GM12878 (cell line): ENCODE data around the gene ERC1. TPM values are rescaled to one million over a fixed set of nuclear protein-coding genes. Genes with fewer than 3 reads are reported as not detected.

Experiments
- ATAC-seq: fragments of 200-7000 bp; cut with Tn5 transposase; 3 replicates; pipeline ENCODE4 v1.9.1; 2020; ENCODE audit warnings: mild to moderate bottlenecking, moderate library complexity
- BruUV-seq: library from RNA; stranded (reverse); fragments of 400-500 nt; replicated peaks from 2 replicates; lab custom pipeline; 2021; lab: Mats Ljungman, UMichigan
- CTCF ChIA-PET: fragments of 300-600 bp; sonication (Branson Sonifier 250); formaldehyde crosslinking; extraction: SDS; loops from one replicate; lab custom pipeline; 2021; ENCODE audit warnings: inconsistent platforms; lab: Yijun Ruan, JAX
- POLR2A ChIA-PET: fragments of 350-600 bp; formaldehyde crosslinking; extraction: SDS; loops from one replicate; lab custom pipeline; 2021; ENCODE audit warnings: inconsistent platforms; lab: Charles Lee
- RAD21 ChIA-PET: fragments of 300-600 bp; sonication (Branson Sonifier 250); formaldehyde crosslinking; loops from one replicate; lab custom pipeline; 2023; ENCODE audit warnings: antibody characterized with exemption; ENCODE audit not compliant: unreplicated experiment; lab: Charles Lee
- SMC1A ChIA-PET: fragments of 300-600 bp; sonication (Branson Sonifier 250); formaldehyde crosslinking; loops from one replicate; lab custom pipeline; 2023; ENCODE audit not compliant: unreplicated experiment, uncharacterized antibody; lab: Charles Lee
- DNase-seq: peaks from one replicate; pipeline ENCODE4 v3.0.0-alpha.2; 2011; ENCODE audit warnings: low read depth, low spot score
- FAIRE-seq: peaks from 3 replicates; lab custom pipeline; 2011; peaks lifted over from hg19 to GRCh38; lab: Jason Lieb, UNC
- H2AFZ ChIP-seq: 2 replicates; pipeline ENCODE4 v1.6.0; 2011; ENCODE audit warnings: low read depth, low read length, control low read depth; ENCODE audit not compliant: control insufficient read depth
- H3K27ac ChIP-seq: 2 replicates; pipeline ENCODE4 v1.5.1; 2011; ENCODE audit warnings: control low read depth; ENCODE audit not compliant: control insufficient read depth, insufficient read depth
- H3K27me3 ChIP-seq, 2 experiments: replicated peaks in 1 of 2; 2 replicates each; pipeline versions ENCODE4 v1.6.0 to v1.6.1; 2011; ENCODE audit warnings: low read length in 1 of 2; ENCODE audit not compliant: control insufficient read depth in 2 of 2, insufficient read depth in 2 of 2
- H3K36me3 ChIP-seq, 2 experiments: 2 replicates each; pipeline ENCODE4 v1.5.1; 2011; ENCODE audit warnings: low read length in 1 of 2; ENCODE audit not compliant: control insufficient read depth in 2 of 2, insufficient read depth in 2 of 2
- H3K4me1 ChIP-seq: 2 replicates; pipeline ENCODE4 v1.6.1; 2011; ENCODE audit warnings: mild to moderate bottlenecking, low read length, moderate library complexity, mixed read lengths; ENCODE audit not compliant: control insufficient read depth, insufficient read depth
- H3K4me2 ChIP-seq: 2 replicates; pipeline ENCODE4 v1.6.0; 2011; ENCODE audit warnings: control low read depth; ENCODE audit not compliant: control insufficient read depth, insufficient read depth
- H3K4me3 ChIP-seq: fragments of 200-600 bp; sonication (generic); 2 replicates; pipeline ENCODE4 v1.5.1; 2016
- H3K79me2 ChIP-seq: 2 replicates; pipeline ENCODE4 v1.6.0; 2011; ENCODE audit warnings: low read length; ENCODE audit not compliant: control insufficient read depth, insufficient read depth
- H3K9ac ChIP-seq: 2 replicates; pipeline ENCODE4 v1.8.0; 2011; ENCODE audit warnings: low read length, control low read depth, mixed read lengths; ENCODE audit not compliant: control insufficient read depth, insufficient read depth
- H3K9me3 ChIP-seq: replicated peaks from 3 replicates; pipeline ENCODE4 v1.5.1; 2011; ENCODE audit warnings: mild to moderate bottlenecking, low read length; ENCODE audit not compliant: control insufficient read depth, insufficient read depth
- H4K20me1 ChIP-seq: 2 replicates; pipeline ENCODE4 v1.6.0; 2011; ENCODE audit not compliant: control insufficient read depth, insufficient read depth
- EP300 ChIP-seq, 2 experiments: fragments of 150-350 bp in 1 of 2; IDR thresholded peaks; 2 replicates each; pipeline ENCODE4 v1.6.1; 2011 to 2012; ENCODE audit warnings: low read depth in 2 of 2, low read length in 2 of 2, borderline replicate concordance in 1 of 2, improper control_type of control experiment in 1 of 2, inconsistent platforms in 1 of 2; ENCODE audit not compliant: control insufficient read depth in 1 of 2
- ESRRA ChIP-seq: IDR thresholded peaks from 2 replicates; pipeline ENCODE4 v1.6.1; 2012; ENCODE audit warnings: mild to moderate bottlenecking, low read length, improper control_type of control experiment
- HCFC1 ChIP-seq: fragments of 150-350 bp; IDR thresholded peaks from 2 replicates; pipeline ENCODE4 v1.6.1; 2014; ENCODE audit warnings: low read length
- NBN ChIP-seq: fragments of 450-650 bp; IDR thresholded peaks from 2 replicates; pipeline ENCODE4 v1.6.1; 2016
- PAX5 ChIP-seq: IDR thresholded peaks from 2 replicates; pipeline ENCODE4 v1.6.1; 2011; ENCODE audit warnings: low read depth, low read length, borderline replicate concordance
- POLR2A ChIP-seq: IDR thresholded peaks from 2 replicates; pipeline ENCODE4 v1.6.1; 2011; ENCODE audit warnings: low read depth, mild to moderate bottlenecking, low read length
- POLR2AphosphoS2 ChIP-seq: IDR thresholded peaks from 2 replicates; pipeline ENCODE4 v1.6.1; 2011; ENCODE audit warnings: low read depth, mild to moderate bottlenecking, low read length, improper control_type of control experiment, moderate library complexity
- SPI1 ChIP-seq: IDR thresholded peaks from 2 replicates; pipeline ENCODE4 v1.6.1; 2011; ENCODE audit warnings: low read depth, mild to moderate bottlenecking, low read length, moderate library complexity, borderline replicate concordance; ENCODE audit not compliant: insufficient read depth
- ZNF217 ChIP-seq: fragments of 450-650 bp; IDR thresholded peaks from 2 replicates; pipeline ENCODE4 v1.6.1; 2017; ENCODE audit warnings: antibody characterized with exemption, mild to moderate bottlenecking
- ZNF24 ChIP-seq: fragments of 450-650 bp; IDR thresholded peaks from 2 replicates; pipeline ENCODE4 v1.6.1; 2017; ENCODE audit warnings: antibody characterized with exemption, mild to moderate bottlenecking
- ZSCAN29 ChIP-seq: fragments of 450-650 bp; IDR thresholded peaks from 2 replicates; pipeline ENCODE4 v1.6.1; 2017; ENCODE audit warnings: mild to moderate bottlenecking, moderate library complexity
- WGBS: methylation state at CpG from one replicate; pipeline ENCODE4 v1.1.6; 2016; ENCODE audit warnings: low lambda C conversion rate; ENCODE audit not compliant: insufficient replicate concordance, insufficient coverage; ENCODE audit errors: missing lambda C conversion rate; 5-methylcytosine and 5-hydroxymethylcytosine counted together
- in situ Hi-C: fragments of 300-500 bp; cut with MboI; formaldehyde crosslinking; loops from 9 replicates; pipeline ENCODE4 v1.14.3; 2018; ENCODE audit warnings: mixed read lengths
- intact Hi-C: fragments of 100-400 bp; cut with micrococcal nuclease; formaldehyde crosslinking; loops from one replicate; pipeline ENCODE4 v1.14.2; 2022; ENCODE audit not compliant: unreplicated experiment
- polyA plus RNA-seq, 11 experiments: library from polyadenylated mRNA; depleted of rRNA in 4 of 11; unstranded in 6 of 11; stranded (reverse) in 5 of 11; fragments of >200 nt; fragmentation: Nextera tagmentation in 4 of 11; fragmentation: Illumina TruSeq in 1 of 11; extraction: Ambion mirVana in 4 of 11; extraction: Trizol in 1 of 11; gene quantifications; 1 replicate in 1 of 11; 2 replicates in 10 of 11; pipeline versions ENCODE4 v1.2.1 to v1.2.3, GENCODE V29; 2011 to 2016; ENCODE audit warnings: inconsistent platforms in 2 of 11, missing spikeins in 2 of 11, low read depth in 1 of 11
- total RNA-seq, 4 experiments: library from RNA; depleted of rRNA in 3 of 4; stranded (reverse); fragments of >200 nt in 3 of 4; fragmentation: Illumina TruSeq in 1 of 4; extraction: Trizol in 1 of 4; gene quantifications; 2 replicates each; pipeline versions ENCODE4 v1.2.1 to v1.2.3, GENCODE V29; 2013 to 2021
- TF ChIP-seq, protein P1 (sequence below): IDR thresholded peaks from 2 replicates; pipeline ENCODE4 v1.6.1; 2011; ENCODE audit warnings: low read depth, low read length, improper control_type of control experiment, borderline replicate concordance
- TF ChIP-seq, protein P2 (sequence below): fragments of 450-650 bp; IDR thresholded peaks from 2 replicates; pipeline ENCODE4 v1.6.1; 2017; ENCODE audit warnings: mild to moderate bottlenecking, moderate library complexity
- TF ChIP-seq, protein P3 (sequence below): fragments of 450-650 bp; IDR thresholded peaks from 2 replicates; pipeline ENCODE4 v1.6.1; 2017; ENCODE audit warnings: antibody characterized with exemption, mild to moderate bottlenecking, moderate library complexity
- TF ChIP-seq, protein P4 (sequence below): IDR thresholded peaks from 2 replicates; pipeline ENCODE4 v1.6.1; 2012; ENCODE audit warnings: low read depth, low read length, improper control_type of control experiment

ERC1 gene
- total and polyA plus RNA-seq, 10 of the 15 experiments (the other 5 are each of a cell fraction or from before 2014, with no cell fraction given) = 0.75 to 8.0 (median 5.0) TPM

DNA sequence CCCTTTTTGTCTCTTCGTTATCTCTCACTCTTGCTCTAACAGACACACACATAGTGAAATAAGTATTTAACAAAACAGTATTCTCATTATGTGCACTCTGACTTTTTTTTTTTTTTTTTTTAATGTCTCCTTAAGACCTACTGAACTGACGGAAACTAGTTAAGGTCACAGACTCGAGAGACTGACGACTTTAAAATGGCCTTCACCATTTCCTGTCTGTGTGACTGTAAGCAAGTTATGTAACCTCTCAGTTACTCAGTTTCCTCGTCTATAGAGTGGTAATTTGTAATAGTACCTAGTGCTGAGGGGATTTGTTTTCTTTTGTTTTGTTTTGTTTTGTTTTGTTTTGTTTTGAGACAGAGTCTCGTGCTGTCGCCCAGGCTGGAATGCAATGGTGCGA lies 318.6 kb downstream of the ERC1 start (continued):
- no peak for TF ChIP-seq POLR2A
- TF ChIP-seq, protein P1, sequence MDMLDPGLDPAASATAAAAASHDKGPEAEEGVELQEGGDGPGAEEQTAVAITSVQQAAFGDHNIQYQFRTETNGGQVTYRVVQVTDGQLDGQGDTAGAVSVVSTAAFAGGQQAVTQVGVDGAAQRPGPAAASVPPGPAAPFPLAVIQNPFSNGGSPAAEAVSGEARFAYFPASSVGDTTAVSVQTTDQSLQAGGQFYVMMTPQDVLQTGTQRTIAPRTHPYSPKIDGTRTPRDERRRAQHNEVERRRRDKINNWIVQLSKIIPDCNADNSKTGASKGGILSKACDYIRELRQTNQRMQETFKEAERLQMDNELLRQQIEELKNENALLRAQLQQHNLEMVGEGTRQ = no peak
- TF ChIP-seq HCFC1 = no peak
- TF ChIP-seq, protein P2, sequence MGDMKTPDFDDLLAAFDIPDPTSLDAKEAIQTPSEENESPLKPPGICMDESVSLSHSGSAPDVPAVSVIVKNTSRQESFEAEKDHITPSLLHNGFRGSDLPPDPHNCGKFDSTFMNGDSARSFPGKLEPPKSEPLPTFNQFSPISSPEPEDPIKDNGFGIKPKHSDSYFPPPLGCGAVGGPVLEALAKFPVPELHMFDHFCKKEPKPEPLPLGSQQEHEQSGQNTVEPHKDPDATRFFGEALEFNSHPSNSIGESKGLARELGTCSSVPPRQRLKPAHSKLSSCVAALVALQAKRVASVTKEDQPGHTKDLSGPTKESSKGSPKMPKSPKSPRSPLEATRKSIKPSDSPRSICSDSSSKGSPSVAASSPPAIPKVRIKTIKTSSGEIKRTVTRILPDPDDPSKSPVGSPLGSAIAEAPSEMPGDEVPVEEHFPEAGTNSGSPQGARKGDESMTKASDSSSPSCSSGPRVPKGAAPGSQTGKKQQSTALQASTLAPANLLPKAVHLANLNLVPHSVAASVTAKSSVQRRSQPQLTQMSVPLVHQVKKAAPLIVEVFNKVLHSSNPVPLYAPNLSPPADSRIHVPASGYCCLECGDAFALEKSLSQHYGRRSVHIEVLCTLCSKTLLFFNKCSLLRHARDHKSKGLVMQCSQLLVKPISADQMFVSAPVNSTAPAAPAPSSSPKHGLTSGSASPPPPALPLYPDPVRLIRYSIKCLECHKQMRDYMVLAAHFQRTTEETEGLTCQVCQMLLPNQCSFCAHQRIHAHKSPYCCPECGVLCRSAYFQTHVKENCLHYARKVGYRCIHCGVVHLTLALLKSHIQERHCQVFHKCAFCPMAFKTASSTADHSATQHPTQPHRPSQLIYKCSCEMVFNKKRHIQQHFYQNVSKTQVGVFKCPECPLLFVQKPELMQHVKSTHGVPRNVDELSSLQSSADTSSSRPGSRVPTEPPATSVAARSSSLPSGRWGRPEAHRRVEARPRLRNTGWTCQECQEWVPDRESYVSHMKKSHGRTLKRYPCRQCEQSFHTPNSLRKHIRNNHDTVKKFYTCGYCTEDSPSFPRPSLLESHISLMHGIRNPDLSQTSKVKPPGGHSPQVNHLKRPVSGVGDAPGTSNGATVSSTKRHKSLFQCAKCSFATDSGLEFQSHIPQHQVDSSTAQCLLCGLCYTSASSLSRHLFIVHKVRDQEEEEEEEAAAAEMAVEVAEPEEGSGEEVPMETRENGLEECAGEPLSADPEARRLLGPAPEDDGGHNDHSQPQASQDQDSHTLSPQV = no peak
- no peak for TF ChIP-seq SPI1
- TF ChIP-seq, all 136 proteins: peak for 0

DNA sequence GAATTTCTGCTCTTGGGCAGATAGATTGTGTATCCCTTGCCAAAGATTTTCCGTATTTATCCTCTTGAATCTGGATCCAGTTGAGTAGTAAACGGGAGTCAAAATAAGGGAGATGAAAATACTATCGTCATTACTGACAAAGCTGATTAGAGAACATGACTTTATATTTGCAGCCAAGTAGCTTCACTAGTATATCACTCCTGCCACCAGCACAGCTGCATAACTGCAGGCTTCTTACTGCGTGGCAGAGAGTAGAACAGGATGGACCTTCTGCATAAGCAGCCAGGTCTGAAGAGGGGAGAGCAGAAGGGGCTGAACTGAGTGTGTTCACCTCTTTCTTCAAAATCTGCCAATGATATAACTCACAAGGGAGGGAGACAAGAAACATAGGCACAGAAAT lies 319.6 kb downstream of the ERC1 start:
- H3K9me3 ChIP-seq = no peaks in the 10 kb centered on the region
- H3K27me3 ChIP-seq = no peaks in the 10 kb centered on the region
- SMC1A ChIA-PET = no interaction called here
- H3K4me3 ChIP-seq = no peak overlapping the region
- CTCF ChIA-PET = no interaction called here
- ATAC-seq (no peak), DNase-seq (no peak), FAIRE-seq (no peak)
- H3K27ac ChIP-seq = no peak overlapping the region
- H2AFZ ChIP-seq = no peak overlapping the region
- POLR2A ChIA-PET = no interaction called here
- H4K20me1 ChIP-seq = no peaks in the 10 kb centered on the region
- RAD21 ChIA-PET = no interaction called here
- H3K4me2 ChIP-seq = no peak overlapping the region
- BruUV-seq = no TSS peak
- H3K36me3 ChIP-seq = no peaks in the 10 kb centered on the region
- no peak overlapping the region for H3K9ac ChIP-seq
- no peaks in the 10 kb centered on the region for H3K79me2 ChIP-seq
- intact Hi-C loops = no loop called here
- WGBS = 87% methylated on average over 4 of the region's 4 CpGs
- no peaks in the 10 kb centered on the region for H3K4me1 ChIP-seq
- in situ Hi-C loops = no loop called here
- no peak for TF ChIP-seq EP300 (IDR thresholded peaks at IDR 0.05; ENCODE audit: borderline replicate concordance in 1 of 2, control insufficient read depth in 1 of 2, low read depth in 2 of 2, low read length in 2 of 2)
- TF ChIP-seq, protein P3, sequence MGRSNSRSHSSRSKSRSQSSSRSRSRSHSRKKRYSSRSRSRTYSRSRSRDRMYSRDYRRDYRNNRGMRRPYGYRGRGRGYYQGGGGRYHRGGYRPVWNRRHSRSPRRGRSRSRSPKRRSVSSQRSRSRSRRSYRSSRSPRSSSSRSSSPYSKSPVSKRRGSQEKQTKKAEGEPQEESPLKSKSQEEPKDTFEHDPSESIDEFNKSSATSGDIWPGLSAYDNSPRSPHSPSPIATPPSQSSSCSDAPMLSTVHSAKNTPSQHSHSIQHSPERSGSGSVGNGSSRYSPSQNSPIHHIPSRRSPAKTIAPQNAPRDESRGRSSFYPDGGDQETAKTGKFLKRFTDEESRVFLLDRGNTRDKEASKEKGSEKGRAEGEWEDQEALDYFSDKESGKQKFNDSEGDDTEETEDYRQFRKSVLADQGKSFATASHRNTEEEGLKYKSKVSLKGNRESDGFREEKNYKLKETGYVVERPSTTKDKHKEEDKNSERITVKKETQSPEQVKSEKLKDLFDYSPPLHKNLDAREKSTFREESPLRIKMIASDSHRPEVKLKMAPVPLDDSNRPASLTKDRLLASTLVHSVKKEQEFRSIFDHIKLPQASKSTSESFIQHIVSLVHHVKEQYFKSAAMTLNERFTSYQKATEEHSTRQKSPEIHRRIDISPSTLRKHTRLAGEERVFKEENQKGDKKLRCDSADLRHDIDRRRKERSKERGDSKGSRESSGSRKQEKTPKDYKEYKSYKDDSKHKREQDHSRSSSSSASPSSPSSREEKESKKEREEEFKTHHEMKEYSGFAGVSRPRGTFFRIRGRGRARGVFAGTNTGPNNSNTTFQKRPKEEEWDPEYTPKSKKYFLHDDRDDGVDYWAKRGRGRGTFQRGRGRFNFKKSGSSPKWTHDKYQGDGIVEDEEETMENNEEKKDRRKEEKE = no peak
- TF ChIP-seq ZSCAN29 = no peak
- no peak for TF ChIP-seq ZNF24
- TF ChIP-seq NBN = no peak
- TF ChIP-seq ESRRA = no peak
- TF ChIP-seq PAX5 = no peak
- no peak for TF ChIP-seq ZNF217
- TF ChIP-seq, protein P4, sequence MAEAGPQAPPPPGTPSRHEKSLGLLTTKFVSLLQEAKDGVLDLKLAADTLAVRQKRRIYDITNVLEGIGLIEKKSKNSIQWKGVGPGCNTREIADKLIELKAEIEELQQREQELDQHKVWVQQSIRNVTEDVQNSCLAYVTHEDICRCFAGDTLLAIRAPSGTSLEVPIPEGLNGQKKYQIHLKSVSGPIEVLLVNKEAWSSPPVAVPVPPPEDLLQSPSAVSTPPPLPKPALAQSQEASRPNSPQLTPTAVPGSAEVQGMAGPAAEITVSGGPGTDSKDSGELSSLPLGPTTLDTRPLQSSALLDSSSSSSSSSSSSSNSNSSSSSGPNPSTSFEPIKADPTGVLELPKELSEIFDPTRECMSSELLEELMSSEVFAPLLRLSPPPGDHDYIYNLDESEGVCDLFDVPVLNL = no peak
- no peak for TF ChIP-seq POLR2AphosphoS2
